Activated naive CD8-positive, alpha-beta T cell (primary cell): Measurements from ENCODE around the gene ARFGAP3.
A peak's percentile ranks its signal among the peaks of the same experiment; 100 is the strongest.

Experiments
- H3K27ac Mint-ChIP-seq: one replicate; pipeline ENCODE4 v1.8.0; 2021; ENCODE audit warnings: mixed read lengths
- H3K27me3 Mint-ChIP-seq: one replicate; pipeline ENCODE4 v1.8.0; 2021; ENCODE audit warnings: mixed read lengths
- H3K36me3 Mint-ChIP-seq: one replicate; pipeline ENCODE4 v1.8.0; 2021; ENCODE audit warnings: mixed read lengths
- H3K4me1 Mint-ChIP-seq: one replicate; pipeline ENCODE4 v1.8.0; 2021; ENCODE audit warnings: low read depth, mixed read lengths
- H3K4me3 Mint-ChIP-seq: one replicate; pipeline ENCODE4 v1.8.0; 2021; ENCODE audit warnings: mild to moderate bottlenecking, mixed read lengths
- H3K9me3 Mint-ChIP-seq: one replicate; pipeline ENCODE4 v1.8.0; 2021; ENCODE audit warnings: low read depth, mixed read lengths

ARFGAP3 gene

DNA sequence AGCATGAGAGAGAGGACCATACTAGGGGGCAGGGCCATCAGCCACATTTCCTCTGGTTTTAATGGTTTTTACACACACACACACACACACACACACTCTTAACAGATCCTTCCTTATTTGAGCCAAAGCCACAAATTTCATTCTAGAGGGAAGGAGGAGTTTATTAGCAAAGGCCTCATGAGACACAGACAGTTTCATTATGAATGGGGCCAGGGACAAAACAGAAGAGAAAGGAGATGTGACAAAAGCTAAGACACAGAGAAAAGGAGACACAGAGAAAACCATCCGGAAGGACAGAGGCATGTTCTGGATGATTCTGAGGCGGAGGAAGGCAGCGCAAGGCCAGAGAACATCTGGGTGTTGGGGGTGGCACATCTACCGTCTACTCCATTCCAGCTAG lies 32.2 kb upstream of the ARFGAP3 start:
- H3K36me3 Mint-ChIP-seq, result peaks cover 6% of the 10 kb centered on the region
- no peaks in the 10 kb centered on the region for H3K9me3 Mint-ChIP-seq
- no peaks in the 10 kb centered on the region for H3K27me3 Mint-ChIP-seq
- H3K4me3 Mint-ChIP-seq, result no peak overlapping the region
- no peak overlapping the region for H3K27ac Mint-ChIP-seq
- H3K4me1 Mint-ChIP-seq, result peaks cover 10% of the 10 kb centered on the region

DNA sequence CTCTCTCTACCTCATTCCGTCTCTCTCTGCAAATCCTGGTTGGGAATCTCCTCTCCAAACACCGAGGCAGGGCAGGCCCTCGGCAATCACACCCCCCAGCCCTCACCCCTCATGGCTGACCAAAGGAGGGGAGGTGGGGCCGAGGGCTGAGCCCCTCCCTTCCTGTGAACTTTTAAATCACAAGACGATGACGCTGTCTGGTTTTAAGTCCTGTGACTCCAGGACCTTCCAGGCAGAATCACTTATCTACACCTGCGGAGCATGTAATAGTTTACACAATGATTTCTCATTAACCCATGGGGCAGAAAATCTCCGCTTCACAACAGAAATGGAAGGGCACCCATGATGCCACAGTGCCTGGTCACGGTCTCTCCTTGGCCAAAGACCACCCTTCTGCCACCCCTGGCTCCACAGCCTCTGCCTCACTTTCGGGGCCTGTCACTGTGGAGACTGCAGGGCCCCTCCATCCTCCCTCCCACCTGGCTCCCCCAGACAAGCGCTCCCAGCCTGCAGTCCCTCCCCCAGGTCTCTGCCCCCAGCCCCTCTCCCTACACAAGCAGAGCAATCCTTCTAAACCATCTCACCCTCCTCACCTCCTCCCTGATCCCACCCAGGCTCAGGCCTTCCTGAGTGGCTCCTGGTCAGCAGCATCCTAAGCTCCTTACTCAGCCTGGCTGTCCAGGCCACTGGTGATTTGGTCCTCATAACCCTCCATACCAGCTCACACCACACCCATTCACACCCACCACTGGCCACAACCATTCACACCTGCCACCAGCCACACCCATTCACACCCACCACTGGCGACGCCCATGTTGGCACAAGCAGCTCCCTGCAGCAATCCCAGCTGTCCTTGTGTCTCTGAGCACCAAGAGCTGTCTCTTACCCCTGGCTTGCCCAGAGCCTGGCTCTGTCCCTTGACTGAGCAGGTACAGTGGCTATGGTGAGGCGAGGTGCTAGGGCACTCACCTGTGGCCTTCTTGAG lies 30.7 kb upstream of the ARFGAP3 start:
- Mint-ChIP-seq H3K4me1 (peaks cover 2% of the 10 kb centered on the region), H3K27ac (peak overlapping the region; percentile 22), H3K4me3 (no peak overlapping the region), H3K36me3 (peaks cover 6% of the 10 kb centered on the region), H3K9me3 (no peaks in the 10 kb centered on the region), H3K27me3 (no peaks in the 10 kb centered on the region)

DNA sequence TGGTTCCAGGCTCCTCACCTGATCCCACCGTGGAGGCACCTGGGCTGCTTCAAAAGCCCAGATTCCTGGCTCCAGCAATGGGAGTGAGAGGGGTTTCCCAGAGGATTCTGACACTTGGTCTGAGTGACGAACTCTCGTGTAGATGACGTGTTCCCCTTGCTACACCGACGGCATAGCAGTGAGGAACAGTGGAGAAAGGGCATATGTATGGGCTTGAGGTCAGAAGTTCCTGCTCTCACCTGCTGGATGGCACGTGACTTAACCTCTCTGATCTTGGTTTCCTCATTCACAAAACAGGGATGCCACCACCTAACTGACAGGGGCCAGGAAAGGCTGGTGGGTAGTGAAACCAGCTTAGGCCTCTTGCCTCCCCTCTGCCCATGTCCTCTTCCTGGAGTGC lies 30.0 kb upstream of the ARFGAP3 start:
- no peak overlapping the region for H3K27ac Mint-ChIP-seq
- no peaks in the 10 kb centered on the region for H3K27me3 Mint-ChIP-seq
- H3K9me3 Mint-ChIP-seq, result no peaks in the 10 kb centered on the region
- H3K4me3 Mint-ChIP-seq, result no peak overlapping the region
- peaks cover 6% of the 10 kb centered on the region for H3K36me3 Mint-ChIP-seq
- H3K4me1 Mint-ChIP-seq, result peaks cover 2% of the 10 kb centered on the region

DNA sequence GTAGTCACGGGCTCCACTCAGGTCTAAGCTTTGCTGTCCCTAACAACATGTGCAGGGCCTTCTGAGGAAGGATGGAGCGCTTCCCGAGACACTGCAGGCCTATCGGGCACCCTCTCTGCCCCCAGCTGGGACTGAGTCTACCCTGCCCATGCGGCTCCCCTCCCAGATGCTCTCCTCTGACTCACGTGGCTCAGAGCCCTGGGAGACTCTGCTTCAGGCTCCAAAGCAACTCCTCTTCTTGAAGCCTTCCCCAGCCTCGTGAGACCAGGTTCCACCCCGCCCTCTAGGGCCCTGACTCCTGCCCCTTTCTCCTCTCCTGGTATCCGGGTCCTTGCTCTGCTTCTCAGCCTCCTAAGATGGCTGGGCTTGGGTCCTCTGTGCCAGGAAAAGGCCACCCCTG lies 28.4 kb upstream of the ARFGAP3 start:
- Mint-ChIP-seq H3K4me1 (peaks cover 2% of the 10 kb centered on the region), H3K9me3 (no peaks in the 10 kb centered on the region), H3K27me3 (no peaks in the 10 kb centered on the region), H3K4me3 (no peak overlapping the region), H3K36me3 (peaks cover 6% of the 10 kb centered on the region), H3K27ac (no peak overlapping the region)

DNA sequence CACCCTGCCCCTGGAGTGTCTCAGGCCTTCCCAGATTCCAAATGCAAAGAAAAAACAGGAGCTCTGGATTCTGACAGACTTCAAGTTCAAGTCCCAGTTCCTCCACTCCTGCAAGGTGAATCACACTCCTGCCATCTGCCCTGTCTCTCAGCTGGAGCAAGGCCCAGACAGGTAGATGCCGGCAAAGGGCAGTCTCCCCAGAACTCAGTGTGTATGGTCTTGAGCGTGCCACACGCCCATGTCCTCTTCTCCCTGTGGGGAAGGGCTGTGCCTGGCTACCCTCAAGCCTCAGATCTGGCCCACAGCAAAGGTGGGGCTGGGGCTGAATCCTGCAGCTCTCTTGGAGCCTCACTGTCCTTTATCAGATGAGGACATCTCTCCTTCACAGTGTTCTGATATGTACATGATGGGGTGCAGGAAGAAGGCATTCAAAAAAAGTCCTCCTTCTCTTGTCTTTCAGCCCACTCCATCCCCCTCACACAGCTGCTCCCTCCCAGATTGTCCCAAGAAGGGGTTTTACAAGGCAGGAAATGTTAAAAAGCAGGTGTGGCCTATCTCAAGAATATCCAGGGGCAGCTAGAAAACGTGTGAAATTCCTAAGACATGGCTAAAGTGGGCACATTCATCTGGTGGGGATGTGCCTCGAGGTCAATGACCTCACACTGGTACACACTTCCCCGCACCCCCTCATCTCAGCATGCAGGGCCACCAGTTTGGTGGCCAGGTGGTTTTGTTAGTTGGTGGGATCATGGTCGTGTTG lies 27.7 kb upstream of the ARFGAP3 start:
- Mint-ChIP-seq H3K27me3 (no peaks in the 10 kb centered on the region), H3K4me1 (peaks cover 2% of the 10 kb centered on the region), H3K4me3 (no peak overlapping the region), H3K9me3 (no peaks in the 10 kb centered on the region), H3K36me3 (peaks cover 6% of the 10 kb centered on the region), H3K27ac (no peak overlapping the region)

DNA sequence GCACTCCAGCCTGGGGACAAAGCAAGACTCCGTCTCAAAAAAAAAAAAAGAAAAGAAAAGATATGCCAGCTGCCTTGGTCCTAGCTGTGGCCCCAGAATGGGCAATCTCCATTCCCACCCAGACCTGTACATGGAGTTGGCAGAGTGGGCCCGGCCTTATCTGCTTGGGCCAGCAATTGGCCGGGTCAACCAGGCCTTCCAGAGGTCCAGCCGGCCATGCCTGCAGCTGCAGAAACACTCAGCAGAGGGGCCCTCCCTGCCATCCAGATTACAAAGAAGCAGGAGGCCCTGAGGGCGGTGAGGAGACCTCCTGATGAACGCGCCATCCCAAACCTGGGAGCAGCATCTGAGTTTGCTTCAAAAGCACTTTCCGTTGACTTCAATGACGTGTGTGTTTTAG lies 26.9 kb upstream of the ARFGAP3 start:
- Mint-ChIP-seq H3K9me3 (no peaks in the 10 kb centered on the region), H3K36me3 (peaks cover 3% of the 10 kb centered on the region), H3K27me3 (no peaks in the 10 kb centered on the region), H3K4me1 (no peaks in the 10 kb centered on the region), H3K27ac (no peak overlapping the region), H3K4me3 (no peak overlapping the region)

DNA sequence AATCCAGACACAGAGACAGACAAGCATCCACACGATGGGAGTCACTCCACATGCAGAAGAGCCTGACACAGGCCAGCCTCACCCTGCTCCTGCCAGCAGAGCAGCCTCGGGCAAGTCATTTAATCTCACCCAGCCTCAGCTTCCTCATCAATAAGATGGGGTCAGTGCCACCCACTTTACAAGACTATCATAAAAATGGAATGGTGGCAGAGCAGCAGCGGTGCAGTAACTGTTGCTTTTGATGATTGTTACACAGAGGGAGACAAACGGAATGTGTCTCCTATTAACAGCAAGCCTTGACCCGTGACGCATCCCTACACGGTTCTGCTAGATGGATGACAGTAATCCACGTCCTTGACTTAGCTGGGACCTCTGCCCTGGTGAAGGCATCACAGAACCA lies 26.0 kb upstream of the ARFGAP3 start:
- Mint-ChIP-seq H3K4me3 (no peak overlapping the region), H3K9me3 (no peaks in the 10 kb centered on the region), H3K36me3 (peaks cover 2% of the 10 kb centered on the region), H3K4me1 (no peaks in the 10 kb centered on the region), H3K27me3 (no peaks in the 10 kb centered on the region), H3K27ac (no peak overlapping the region)

DNA sequence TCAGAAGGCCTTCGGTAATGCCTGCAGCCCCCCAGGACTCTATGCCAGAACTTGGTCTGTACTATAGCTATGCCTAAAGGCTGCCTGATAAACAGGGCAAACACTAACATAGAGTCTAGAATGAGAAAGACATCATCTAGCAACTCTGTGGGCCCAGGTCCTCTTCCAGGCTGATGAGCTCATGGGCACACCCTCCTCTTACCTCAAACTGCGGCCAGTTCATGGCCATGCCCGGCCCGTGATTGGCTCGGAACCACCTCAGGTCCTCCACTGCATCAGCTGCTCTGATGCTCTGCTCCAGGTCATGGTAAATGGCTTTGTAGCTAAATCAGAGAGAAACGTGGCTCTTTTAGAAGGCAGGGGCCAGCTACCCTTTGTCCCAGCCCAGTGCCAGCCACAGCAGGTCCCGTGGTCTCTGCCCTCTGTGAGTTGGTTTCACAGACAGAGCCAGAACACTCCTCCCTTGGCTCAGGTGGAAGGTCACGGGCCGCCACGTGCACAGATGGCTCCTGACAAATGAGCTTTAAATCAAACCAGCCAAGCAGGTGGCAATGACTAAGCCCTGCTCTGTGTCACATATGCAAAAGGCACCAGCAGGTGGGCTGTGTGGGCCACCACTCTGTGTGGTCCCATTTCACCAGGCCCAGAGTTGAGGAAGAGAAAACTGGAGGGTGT lies 25.0 kb upstream of the ARFGAP3 start:
- H3K27me3 Mint-ChIP-seq, result no peaks in the 10 kb centered on the region
- H3K9me3 Mint-ChIP-seq, result no peaks in the 10 kb centered on the region
- no peaks in the 10 kb centered on the region for H3K36me3 Mint-ChIP-seq
- H3K4me1 Mint-ChIP-seq, result no peaks in the 10 kb centered on the region
- H3K27ac Mint-ChIP-seq, result no peak overlapping the region
- no peak overlapping the region for H3K4me3 Mint-ChIP-seq

DNA sequence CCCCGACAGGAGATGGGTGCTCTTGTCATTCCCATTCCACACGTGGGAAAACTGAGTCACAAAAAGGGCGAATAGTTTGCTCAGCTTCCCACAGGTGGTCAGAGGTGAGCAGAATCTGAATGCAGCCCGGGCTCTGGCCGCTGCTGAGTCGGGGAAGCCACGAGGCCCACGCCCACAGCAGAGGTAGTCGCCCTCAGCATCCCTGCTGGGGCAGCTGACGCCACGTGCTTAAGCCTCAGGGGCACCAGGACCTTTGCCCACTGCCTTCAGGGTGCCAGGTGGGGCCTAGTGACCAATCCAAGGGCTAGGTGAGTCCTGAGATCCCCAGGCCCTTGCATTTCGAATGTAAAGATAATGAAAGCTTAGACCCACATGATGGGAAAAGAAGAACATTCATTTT lies 24.2 kb upstream of the ARFGAP3 start:
- Mint-ChIP-seq H3K27ac (no peak overlapping the region), H3K36me3 (no peaks in the 10 kb centered on the region), H3K4me3 (no peak overlapping the region)

DNA sequence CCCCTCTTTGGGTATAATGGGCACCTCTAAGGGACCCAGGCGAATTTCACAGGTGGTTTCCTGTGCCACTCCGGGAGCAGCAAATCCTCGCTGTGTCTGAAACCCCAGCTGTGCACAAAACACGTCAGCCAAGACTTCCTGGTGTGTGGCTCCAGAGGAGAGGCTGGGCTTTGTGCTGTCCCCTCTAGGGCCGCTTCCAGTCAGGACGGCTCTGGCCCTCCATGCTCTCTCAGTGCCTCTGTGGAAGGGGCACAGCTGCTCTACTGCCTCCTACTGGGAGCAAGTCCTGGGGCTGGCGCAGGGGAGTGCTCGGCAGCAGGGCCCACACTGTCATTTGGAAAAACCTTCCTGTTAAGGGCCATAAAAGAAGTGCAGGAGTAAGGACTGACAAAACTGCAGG lies 23.7 kb upstream of the ARFGAP3 start:
- Mint-ChIP-seq H3K9me3 (no peaks in the 10 kb centered on the region), H3K4me1 (no peaks in the 10 kb centered on the region), H3K4me3 (no peak overlapping the region), H3K27ac (no peak overlapping the region), H3K27me3 (no peaks in the 10 kb centered on the region), H3K36me3 (no peaks in the 10 kb centered on the region)

More for the DNA sequence above, 24.2 kb upstream of the ARFGAP3 start:
- Mint-ChIP-seq H3K27me3 (no peaks in the 10 kb centered on the region), H3K9me3 (no peaks in the 10 kb centered on the region), H3K4me1 (no peaks in the 10 kb centered on the region)

DNA sequence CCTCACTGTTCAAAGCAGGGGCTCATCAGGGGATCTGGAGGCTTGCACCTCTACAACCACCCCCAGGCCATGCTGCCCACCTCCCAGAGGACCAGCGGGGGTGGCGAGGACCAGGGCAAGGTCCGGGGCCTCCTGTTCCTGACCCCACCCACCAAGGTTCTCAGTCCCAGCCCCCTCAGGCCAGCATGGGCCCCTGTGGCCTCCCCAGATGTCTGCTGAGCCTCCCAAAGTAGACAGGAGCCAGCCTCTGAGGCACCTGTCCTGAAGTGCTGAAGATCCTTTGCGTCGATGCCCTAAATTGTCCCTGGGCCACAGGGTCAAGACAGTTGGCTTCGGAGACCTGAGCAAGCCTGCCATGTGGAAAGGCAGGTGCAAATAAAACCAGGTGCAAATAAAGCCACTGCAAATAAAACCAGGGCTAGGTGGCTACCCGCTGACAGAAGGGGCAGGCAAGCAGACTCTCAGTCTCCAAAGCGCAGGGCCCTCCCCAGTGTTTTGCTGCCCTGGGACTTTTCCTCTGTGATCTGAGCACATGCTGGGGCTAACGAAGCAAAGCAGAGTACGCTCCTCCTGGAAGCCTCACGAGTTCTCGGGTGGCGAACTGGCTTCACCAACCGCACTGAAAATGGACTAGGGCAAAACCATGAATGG lies 22.4 kb upstream of the ARFGAP3 start:
- no peaks in the 10 kb centered on the region for H3K9me3 Mint-ChIP-seq
- H3K36me3 Mint-ChIP-seq, result no peaks in the 10 kb centered on the region
- H3K27me3 Mint-ChIP-seq, result no peaks in the 10 kb centered on the region

DNA sequence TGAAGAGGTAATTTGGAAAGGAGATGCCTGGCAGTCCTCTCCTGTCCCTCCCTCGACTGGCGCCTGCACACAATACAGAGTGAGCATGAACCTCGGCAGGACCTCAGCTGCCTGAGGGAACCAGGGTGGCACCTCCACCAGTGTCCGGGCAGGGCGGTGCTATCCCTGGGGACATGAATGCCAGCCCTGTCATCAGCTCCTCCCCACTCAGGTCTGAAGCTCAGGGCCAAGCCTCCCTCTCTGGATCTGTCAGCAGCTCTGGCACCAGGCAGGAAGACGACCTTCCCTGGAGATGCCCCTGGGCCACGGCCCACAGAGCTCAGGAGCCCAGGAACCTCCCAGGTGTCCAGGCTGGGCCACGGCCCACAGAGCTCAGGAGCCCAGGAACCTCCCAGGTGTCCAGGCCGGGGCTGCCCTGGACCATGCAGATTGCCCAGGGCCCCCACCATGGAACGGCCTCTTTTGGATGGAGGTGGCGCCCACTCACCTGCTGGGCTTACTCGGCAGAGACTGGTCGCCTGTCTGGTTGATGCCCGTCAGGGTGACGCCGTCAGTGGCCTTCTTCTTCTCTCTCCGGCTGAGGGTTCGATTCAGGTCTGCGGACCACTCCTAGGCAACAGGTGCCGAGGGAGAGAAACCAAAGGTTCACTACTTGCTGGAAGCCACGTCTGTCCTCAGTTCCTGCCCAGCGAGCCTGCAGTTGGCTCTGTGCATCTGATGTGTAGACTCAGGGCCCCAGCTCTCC lies 21.7 kb upstream of the ARFGAP3 start:
- Mint-ChIP-seq H3K27me3 (no peaks in the 10 kb centered on the region), H3K27ac (no peak overlapping the region)

More for the DNA sequence above, 22.4 kb upstream of the ARFGAP3 start:
- Mint-ChIP-seq H3K4me3 (no peak overlapping the region), H3K4me1 (no peaks in the 10 kb centered on the region), H3K27ac (no peak overlapping the region)

DNA sequence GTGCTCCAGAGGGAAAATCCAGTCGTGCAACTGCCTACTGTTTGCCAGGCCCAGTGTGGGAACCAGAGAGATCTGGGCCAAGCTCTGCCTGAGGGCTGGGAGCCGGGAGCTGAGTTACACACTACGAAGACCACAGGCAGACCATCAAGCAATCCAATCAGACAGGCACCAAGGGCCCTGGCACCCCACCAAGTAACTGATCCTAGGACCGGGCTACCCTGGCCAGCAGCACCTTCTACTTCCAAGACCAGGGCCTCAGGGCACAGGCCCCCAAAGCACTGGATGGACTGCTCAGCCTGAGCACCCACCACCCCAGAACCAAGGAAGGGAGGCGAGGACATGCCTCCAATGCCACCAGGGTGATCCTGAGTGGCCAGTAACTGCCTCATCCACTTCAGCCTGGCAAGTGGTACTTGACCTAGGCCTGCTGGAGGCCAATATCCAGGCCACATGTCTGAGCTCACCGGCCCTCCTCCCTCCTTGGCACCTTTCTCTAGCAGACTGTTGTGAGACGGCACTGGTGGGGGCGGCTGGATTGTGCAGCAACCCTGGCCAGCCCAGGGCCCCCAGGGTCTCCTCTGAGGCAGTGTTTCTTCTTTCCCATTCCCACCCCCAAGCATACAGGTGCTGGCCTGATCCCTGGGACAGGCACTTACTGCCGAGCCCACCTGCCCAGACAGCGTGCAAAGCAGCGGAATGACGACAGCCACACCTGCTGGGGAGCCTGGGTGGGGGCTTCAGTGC lies 20.7 kb upstream of the ARFGAP3 start:
- Mint-ChIP-seq H3K27me3 (no peaks in the 10 kb centered on the region), H3K4me3 (no peak overlapping the region), H3K4me1 (no peaks in the 10 kb centered on the region), H3K36me3 (no peaks in the 10 kb centered on the region), H3K9me3 (no peaks in the 10 kb centered on the region), H3K27ac (no peak overlapping the region)

More for the DNA sequence above, 21.7 kb upstream of the ARFGAP3 start:
- Mint-ChIP-seq H3K36me3 (no peaks in the 10 kb centered on the region), H3K9me3 (no peaks in the 10 kb centered on the region), H3K4me1 (no peaks in the 10 kb centered on the region), H3K4me3 (no peak overlapping the region)
